Stimulated activated CD4-positive, alpha-beta T cell treated with anti-CD3 and anti-CD28 coated beads, TNF-alpha, amount 100 ng/mL, for 24 hours (primary cell): ENCODE measurements around the gene GIN1.

ENCODE experiments used
- DNase-seq, 3 experiments: peaks; one replicate each; pipeline ENCODE4 v3.0.0-alpha.2; 2020; ENCODE audit warnings: low read depth in 3 of 3

GIN1 gene

GRCh38 chr5:103037673-103038455 is 82.1 kb downstream of the GIN1 start:
- DNase-seq: no peak

DNA sequence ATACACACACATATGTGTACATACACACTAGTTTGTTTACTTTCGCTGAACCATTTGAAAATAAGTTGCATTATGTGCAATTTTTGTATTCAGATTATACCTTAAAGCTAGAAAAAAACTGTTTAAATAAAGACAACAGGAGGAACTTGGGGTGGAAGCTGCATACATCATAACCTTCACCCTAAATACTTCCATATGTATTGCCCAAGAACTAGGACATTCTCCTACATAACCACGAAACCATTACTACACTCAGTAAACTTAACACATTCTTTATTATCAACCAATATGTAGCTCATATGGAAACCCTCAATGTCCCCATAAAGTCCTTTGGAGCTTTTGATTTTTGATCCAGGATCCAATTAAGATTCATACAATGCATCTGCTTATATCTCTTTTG is 83.3 kb downstream of the GIN1 start:
- no peak for DNase-seq
